Liver (tissue), 9 donors: ENCODE measurements around the gene CRYBG2. TPM values are rescaled to one million over a fixed set of nuclear protein-coding genes. Genes with fewer than 3 reads are reported as not detected.
"Not testable (repeated sequence)": the region's sequence is repeated elsewhere in the genome, so short reads cannot be mapped to it uniquely, and the experiment has no call there.

Experiments used
- DNase-seq: peaks from one replicate; pipeline ENCODE4 v3.0.0-alpha.2; 2017; ENCODE audit warnings: low spot score
- H3K27ac ChIP-seq, 2 donors: one replicate each; pipeline ENCODE4 v1.7.0; 2013; ENCODE audit warnings: inconsistent platforms in 2 of 2, low read length in 2 of 2, control low read depth in 1 of 2, low read depth in 1 of 2, mild to moderate bottlenecking in 1 of 2
- H3K27me3 ChIP-seq, 4 donors: one replicate each; pipeline versions ENCODE4 v1.6.1 to v1.7.0; 2013; ENCODE audit warnings: low read length in 3 of 4, inconsistent platforms in 1 of 4, mild to moderate bottlenecking in 1 of 4, moderate library complexity in 1 of 4; ENCODE audit not compliant: control insufficient read depth in 4 of 4, insufficient read depth in 4 of 4
- H3K36me3 ChIP-seq, 4 donors: one replicate each; pipeline versions ENCODE4 v1.6.1 to v1.7.0; 2013; ENCODE audit warnings: low read length in 3 of 4, mild to moderate bottlenecking in 3 of 4, low read depth in 1 of 4, moderate library complexity in 1 of 4; ENCODE audit not compliant: control insufficient read depth in 4 of 4, insufficient read depth in 3 of 4
- H3K4me1 ChIP-seq, 4 donors: one replicate each; pipeline versions ENCODE4 v1.6.1 to v1.7.0; 2013; ENCODE audit warnings: low read length in 3 of 4, mild to moderate bottlenecking in 3 of 4, moderate library complexity in 1 of 4; ENCODE audit not compliant: control insufficient read depth in 4 of 4, insufficient read depth in 4 of 4
- H3K4me3 ChIP-seq, 3 donors: one replicate each; pipeline versions ENCODE4 v1.6.1 to v1.7.0; 2013; ENCODE audit warnings: low read length in 3 of 3, control low read depth in 1 of 3, low read depth in 1 of 3, mild to moderate bottlenecking in 1 of 3
- H3K9ac ChIP-seq, 2 donors: one replicate each; pipeline ENCODE4 v1.7.0; 2013; ENCODE audit warnings: low read length in 2 of 2, mild to moderate bottlenecking in 2 of 2, moderate library complexity in 2 of 2, control low read depth in 1 of 2, low read depth in 1 of 2
- H3K9me3 ChIP-seq, 4 donors: one replicate each; pipeline versions ENCODE4 v1.6.1 to v1.7.0; 2013; ENCODE audit warnings: low read length in 3 of 4; ENCODE audit not compliant: control insufficient read depth in 4 of 4
- FOXA2 ChIP-seq: IDR thresholded peaks from 2 replicates; pipeline ENCODE4 v1.6.1; 2016; ENCODE audit warnings: antibody characterized with exemption
- GABPA ChIP-seq, 2 donors: IDR thresholded peaks in 1 of 2; conservative IDR thresholded peaks in 1 of 2; 2 replicates each; pipeline ENCODE4 v1.6.1; 2016; ENCODE audit warnings: antibody characterized with exemption in 2 of 2, mild to moderate bottlenecking in 1 of 2, moderate library complexity in 1 of 2
- HNF4G ChIP-seq: IDR thresholded peaks from 2 replicates; pipeline ENCODE4 v1.6.1; 2016; ENCODE audit warnings: antibody characterized with exemption
- MAX ChIP-seq: IDR thresholded peaks from 2 replicates; pipeline ENCODE4 v1.6.1; 2016; ENCODE audit warnings: antibody characterized with exemption
- NR2F2 ChIP-seq: IDR thresholded peaks from 2 replicates; pipeline ENCODE4 v1.6.1; 2016; ENCODE audit warnings: antibody characterized with exemption
- RAD21 ChIP-seq, 2 donors: IDR thresholded peaks; 2 replicates each; pipeline ENCODE4 v1.6.1; 2016; ENCODE audit warnings: antibody characterized with exemption in 2 of 2, mild to moderate bottlenecking in 2 of 2
- RXRA ChIP-seq, 2 donors: IDR thresholded peaks; 2 replicates each; pipeline ENCODE4 v1.6.1; 2017 to 2018; ENCODE audit warnings: antibody characterized with exemption in 2 of 2, mild to moderate bottlenecking in 1 of 2
- SP1 ChIP-seq: IDR thresholded peaks from 2 replicates; pipeline ENCODE4 v1.6.1; 2018; ENCODE audit warnings: antibody characterized with exemption, mild to moderate bottlenecking
- TAF1 ChIP-seq: conservative IDR thresholded peaks from 2 replicates; pipeline ENCODE4 v1.6.1; 2016; ENCODE audit warnings: antibody characterized with exemption, mild to moderate bottlenecking
- ZBTB33 ChIP-seq: IDR thresholded peaks from 2 replicates; pipeline ENCODE4 v1.6.1; 2016; ENCODE audit warnings: antibody characterized with exemption
- WGBS: extraction: QIAGEN DNeasy Blood & Tissue Kit; methylation state at CpG from one replicate; pipeline ENCODE4 v1.1.7; 2013; 5-methylcytosine and 5-hydroxymethylcytosine counted together
- polyA plus RNA-seq, 2 donors: library from polyadenylated mRNA; stranded (reverse) in 1 of 2; unstranded in 1 of 2; fragments of 200-250 nt in 1 of 2; fragments of >200 nt in 1 of 2; fragmentation: Nextera tagmentation in 1 of 2; extraction: Ambion mirVana in 1 of 2; gene quantifications; one replicate each; pipeline versions ENCODE4 v1.2.1 to v1.2.3, GENCODE V29; 2013 to 2015
- total RNA-seq, 2 donors: library from RNA; depleted of rRNA; stranded (reverse); fragments of >200 nt; gene quantifications; one replicate each; pipeline ENCODE4 v1.2.3, GENCODE V29; 2014
- TF ChIP-seq, protein P1 (sequence below): IDR thresholded peaks from 2 replicates; pipeline ENCODE4 v1.6.1; 2016; ENCODE audit warnings: antibody characterized with exemption
- donor health status: healthy.
- donor health status: healthy.
- donor health status: healthy.
- donor health status: healthy.
- donor health status: healthy.

Gene CRYBG2
- total and polyA plus RNA-seq, 4 donors, result under 0.01 to 0.12 (median under 0.01) TPM; not detected in 1

- H3K27ac ChIP-seq, H3K9ac ChIP-seq, H3K4me3 ChIP-seq, DNase-seq, H3K9me3 ChIP-seq, H3K27me3 ChIP-seq, H3K4me1 ChIP-seq, H3K36me3 ChIP-seq: not testable (repeated sequence)
- 86% methylated on average over 3 of the region's 3 CpGs for WGBS
Measured at GRCh38 chr1:26372611-26373010, 18.7 kb upstream of the CRYBG2 start, which contains the start of gene ZNF683. Gene ZNF683 (minus strand): TSS chr1:26372750. CDS start chr1:26368571, 4,179 bp downstream.

DNA sequence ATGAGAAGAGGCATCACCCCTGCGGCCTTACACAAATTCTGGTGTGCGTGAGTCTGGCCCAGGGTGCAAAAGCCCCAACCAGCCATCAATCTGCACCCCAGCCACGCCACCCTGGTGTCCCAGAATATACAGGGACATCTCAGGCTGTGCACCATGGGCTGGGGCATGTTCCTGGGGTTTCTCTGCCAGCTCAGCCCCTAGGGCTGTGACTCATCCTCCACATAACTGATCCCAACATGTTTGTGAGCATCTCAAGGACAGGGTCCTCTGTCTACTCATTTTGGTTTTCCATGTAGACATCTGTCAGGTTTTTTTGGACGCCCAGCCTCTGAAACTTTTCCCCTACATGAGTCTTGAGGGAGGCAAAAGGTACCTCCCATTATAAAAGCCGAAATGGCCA lies 18.1 kb upstream of the CRYBG2 start:
- H3K4me3 ChIP-seq, result no peak overlapping the region
- H3K27me3 ChIP-seq, result no peaks in the 10 kb centered on the region
- H3K27ac ChIP-seq, result no peak overlapping the region
- no peak overlapping the region for H3K9ac ChIP-seq
- 91% methylated on average over 5 of the region's 5 CpGs for WGBS
- no peak for TF ChIP-seq GABPA (IDR thresholded peaks at IDR 0.05 in 1 of 2, conservative IDR thresholded peaks at IDR 0.05 in 1 of 2)
- no peak for DNase-seq
- H3K4me1 ChIP-seq, result no peaks in the 10 kb centered on the region
- H3K9me3 ChIP-seq, result no peaks in the 10 kb centered on the region
- no peaks in the 10 kb centered on the region for H3K36me3 ChIP-seq

DNA sequence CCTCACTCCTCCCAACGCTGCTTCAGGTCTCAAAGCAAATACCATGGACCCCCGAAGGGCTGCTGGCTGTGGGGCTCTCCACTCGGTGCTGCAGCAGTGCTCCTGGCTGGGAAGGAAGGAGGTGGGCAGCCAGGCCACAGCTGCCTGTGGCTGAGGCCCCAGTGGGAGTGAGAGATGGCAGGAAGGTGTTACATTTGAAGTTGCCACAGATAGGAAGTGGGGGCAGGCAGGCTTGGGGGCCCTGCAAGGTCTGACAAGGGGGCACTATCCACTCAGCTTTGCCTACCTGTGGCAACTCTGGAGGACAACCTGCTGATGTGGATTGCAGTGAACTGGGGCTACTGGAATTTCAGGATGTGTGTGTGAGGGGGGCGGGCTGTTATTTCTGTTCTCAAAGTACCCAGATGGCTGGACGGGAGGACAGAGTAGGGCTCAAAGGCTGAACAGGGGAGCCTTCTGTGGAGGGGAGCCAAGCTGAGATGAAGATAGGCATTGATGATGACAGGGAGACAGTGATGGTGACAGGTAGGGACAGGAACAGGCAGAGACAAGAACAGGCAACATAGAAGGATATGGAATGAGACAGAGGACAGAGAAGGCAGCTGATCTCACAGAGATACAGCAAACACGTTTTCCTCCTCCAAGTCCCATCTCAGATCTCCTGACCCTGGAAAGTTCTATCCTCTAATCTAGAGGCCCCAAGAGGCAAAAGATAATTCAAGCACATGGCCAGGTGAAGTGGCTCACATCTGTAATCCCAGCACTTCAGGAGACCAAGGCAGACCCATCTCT lies 16.9 kb upstream of the CRYBG2 start:
- H3K27me3 ChIP-seq, result no peaks in the 10 kb centered on the region
- no peaks in the 10 kb centered on the region for H3K4me1 ChIP-seq
- H3K36me3 ChIP-seq, result no peaks in the 10 kb centered on the region
- 64% methylated on average over 6 of the region's 6 CpGs for WGBS
- no peak for DNase-seq
- H3K9me3 ChIP-seq, result no peaks in the 10 kb centered on the region
- no peak overlapping the region for H3K27ac ChIP-seq
- H3K4me3 ChIP-seq, result no peak overlapping the region
- TF ChIP-seq RXRA (IDR thresholded peaks at IDR 0.05), result no peak
- no peak for TF ChIP-seq ZBTB33
- TF ChIP-seq MAX, result no peak
- TF ChIP-seq HNF4G, result no peak
- no peak for TF ChIP-seq FOXA2
- TF ChIP-seq TAF1, result no peak
- TF ChIP-seq SP1, result no peak
- no peak for TF ChIP-seq NR2F2
- TF ChIP-seq, protein P1, sequence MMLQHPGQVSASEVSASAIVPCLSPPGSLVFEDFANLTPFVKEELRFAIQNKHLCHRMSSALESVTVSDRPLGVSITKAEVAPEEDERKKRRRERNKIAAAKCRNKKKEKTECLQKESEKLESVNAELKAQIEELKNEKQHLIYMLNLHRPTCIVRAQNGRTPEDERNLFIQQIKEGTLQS, result no peak
- no peak for TF ChIP-seq RAD21 (IDR thresholded peaks at IDR 0.05)
- no peak overlapping the region for H3K9ac ChIP-seq

- H3K4me3 ChIP-seq, result no peak overlapping the region
- H3K4me1 ChIP-seq, result no peaks in the 10 kb centered on the region
- DNase-seq, result no peak
- WGBS, result 94% methylated on average over 3 of the region's 3 CpGs
- H3K27ac ChIP-seq, result no peak overlapping the region
- no peak overlapping the region for H3K9ac ChIP-seq
- H3K27me3 ChIP-seq, result no peaks in the 10 kb centered on the region
- TF ChIP-seq NR2F2, result no peak
- no peaks in the 10 kb centered on the region for H3K9me3 ChIP-seq
- no peaks in the 10 kb centered on the region for H3K36me3 ChIP-seq
Measured at GRCh38 chr1:26368486-26368885, 14.6 kb upstream of the CRYBG2 start.
